ENCODE results near the gene ATP7B.

- no peak for TF ChIP-seq CTCF (IDR thresholded peaks at IDR 0.05; ENCODE audit: low read length)
- TF ChIP-seq EZH2phosphoT487 (IDR thresholded peaks at IDR 0.05; ENCODE audit: low read length), result no peak
- no peak for TF ChIP-seq EZH2 (optimal IDR thresholded peaks at IDR 0.05; ENCODE audit: low read depth, low read length)
These were observed 79.6 kb downstream of the ATP7B start for GRCh38 chr13:51931606-51932005.
